OCI-LY3 (cell line): ENCODE results near the gene EIF4EBP3.

Experiments used
- EZH2phosphoT487 ChIP-seq: fragments of 200-600 bp; shearing (Covaris generic); IDR thresholded peaks from 2 replicates; pipeline ENCODE4 v1.6.1; 2018; ENCODE audit warnings: antibody characterized with exemption, mixed run types, low read depth
- TF ChIP-seq, protein P1 (sequence below): fragments of 200-600, 300-600 bp; sonication (generic); IDR thresholded peaks from 2 replicates; pipeline ENCODE4 v1.5.1; 2014; ENCODE audit warnings: antibody characterized with exemption, low read length, low read depth

DNA sequence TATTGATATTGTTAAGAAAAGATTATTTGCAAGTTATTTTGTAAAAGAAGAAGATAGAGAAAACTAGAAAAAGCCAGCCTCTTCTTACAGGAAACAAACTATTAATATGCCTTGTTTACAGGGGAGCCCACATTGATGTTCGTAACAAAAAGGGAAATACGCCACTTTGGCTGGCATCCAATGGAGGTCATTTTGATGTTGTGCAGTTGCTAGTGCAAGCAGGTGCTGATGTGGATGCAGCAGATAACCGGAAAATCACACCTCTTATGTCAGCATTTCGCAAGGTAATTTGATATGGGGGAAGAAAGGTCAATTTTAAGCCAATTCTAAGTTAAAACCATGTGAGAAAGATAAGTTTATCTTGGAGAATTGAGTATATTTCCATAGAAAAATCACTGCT lies 37.6 kb upstream of the EIF4EBP3 start:
- TF ChIP-seq, protein P1, sequence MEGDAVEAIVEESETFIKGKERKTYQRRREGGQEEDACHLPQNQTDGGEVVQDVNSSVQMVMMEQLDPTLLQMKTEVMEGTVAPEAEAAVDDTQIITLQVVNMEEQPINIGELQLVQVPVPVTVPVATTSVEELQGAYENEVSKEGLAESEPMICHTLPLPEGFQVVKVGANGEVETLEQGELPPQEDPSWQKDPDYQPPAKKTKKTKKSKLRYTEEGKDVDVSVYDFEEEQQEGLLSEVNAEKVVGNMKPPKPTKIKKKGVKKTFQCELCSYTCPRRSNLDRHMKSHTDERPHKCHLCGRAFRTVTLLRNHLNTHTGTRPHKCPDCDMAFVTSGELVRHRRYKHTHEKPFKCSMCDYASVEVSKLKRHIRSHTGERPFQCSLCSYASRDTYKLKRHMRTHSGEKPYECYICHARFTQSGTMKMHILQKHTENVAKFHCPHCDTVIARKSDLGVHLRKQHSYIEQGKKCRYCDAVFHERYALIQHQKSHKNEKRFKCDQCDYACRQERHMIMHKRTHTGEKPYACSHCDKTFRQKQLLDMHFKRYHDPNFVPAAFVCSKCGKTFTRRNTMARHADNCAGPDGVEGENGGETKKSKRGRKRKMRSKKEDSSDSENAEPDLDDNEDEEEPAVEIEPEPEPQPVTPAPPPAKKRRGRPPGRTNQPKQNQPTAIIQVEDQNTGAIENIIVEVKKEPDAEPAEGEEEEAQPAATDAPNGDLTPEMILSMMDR, result no peak
- no peak for TF ChIP-seq EZH2phosphoT487
